Hypothalamus (tissue), 51 donors: ENCODE results near the gene PCSK6.
"Not testable (repeated sequence)": the region's sequence is repeated elsewhere in the genome, so short reads cannot be mapped to it uniquely, and the experiment has no call there.

Experiments used
- DNase-seq, 51 donors: peaks; one replicate each; lab custom pipeline; 2025; lab: John Stamatoyannopoulos, UW

The PCSK6 gene

GRCh38 chr15:101437618-101438481 is 51.7 kb downstream of the PCSK6 start:
- DNase-seq: no peak

GRCh38 chr15:101437209-101437608 is 52.3 kb downstream of the PCSK6 start:
- DNase-seq: peak in 23 of 51 donors; percentile 11 to 72 (median 41)

GRCh38 chr15:101436526-101436925 is 53.0 kb downstream of the PCSK6 start:
- no peak for DNase-seq

GRCh38 chr15:101435761-101436160 is 53.7 kb downstream of the PCSK6 start:
- DNase-seq: no peak

GRCh38 chr15:101434032-101434920 is 55.2 kb downstream of the PCSK6 start:
- no peak for DNase-seq

- no peak for DNase-seq
Observed at GRCh38 chr15:101433396-101433795, 56.1 kb downstream of the PCSK6 start.

- DNase-seq: no peak
Observed at GRCh38 chr15:101432982-101433381, 56.5 kb downstream of the PCSK6 start.

- DNase-seq: no peak
Observed at GRCh38 chr15:101431748-101432147, 57.8 kb downstream of the PCSK6 start.

- no peak for DNase-seq
Observed at GRCh38 chr15:101431301-101431700, 58.2 kb downstream of the PCSK6 start.

- DNase-seq: no peak
Observed at GRCh38 chr15:101429646-101430045, 59.9 kb downstream of the PCSK6 start.

- no peak for DNase-seq
Observed at GRCh38 chr15:101429191-101429590, 60.3 kb downstream of the PCSK6 start.

- DNase-seq: no peak
Observed at GRCh38 chr15:101428758-101429157, 60.7 kb downstream of the PCSK6 start.

GRCh38 chr15:101427606-101428487 is 61.7 kb downstream of the PCSK6 start:
- DNase-seq: no peak

- DNase-seq: no peak
Observed at GRCh38 chr15:101426761-101427333, 62.7 kb downstream of the PCSK6 start.

- DNase-seq: no peak
Observed at GRCh38 chr15:101425787-101426365, 63.6 kb downstream of the PCSK6 start.

GRCh38 chr15:101424984-101425383 is 64.5 kb downstream of the PCSK6 start:
- DNase-seq: no peak

GRCh38 chr15:101420232-101420631 is 69.3 kb downstream of the PCSK6 start:
- DNase-seq: no peak

- not testable (repeated sequence) for DNase-seq
Observed at GRCh38 chr15:101416475-101416874, 73.0 kb downstream of the PCSK6 start.

- no peak for DNase-seq
Observed at GRCh38 chr15:101413239-101413638, 76.3 kb downstream of the PCSK6 start.

- DNase-seq: no peak
Observed at GRCh38 chr15:101411581-101411980, 77.9 kb downstream of the PCSK6 start.
